HG03280 (cell line): Measurements from ENCODE around the gene PLA2G6.

ENCODE experiments used
- ATAC-seq: cut with Tn5 transposase; IDR thresholded peaks from one replicate; pipeline ENCODE4 v1.9.1; 2021; ENCODE audit warnings: mild to moderate bottlenecking, moderate library complexity; ENCODE audit not compliant: unreplicated experiment

PLA2G6 gene

DNA sequence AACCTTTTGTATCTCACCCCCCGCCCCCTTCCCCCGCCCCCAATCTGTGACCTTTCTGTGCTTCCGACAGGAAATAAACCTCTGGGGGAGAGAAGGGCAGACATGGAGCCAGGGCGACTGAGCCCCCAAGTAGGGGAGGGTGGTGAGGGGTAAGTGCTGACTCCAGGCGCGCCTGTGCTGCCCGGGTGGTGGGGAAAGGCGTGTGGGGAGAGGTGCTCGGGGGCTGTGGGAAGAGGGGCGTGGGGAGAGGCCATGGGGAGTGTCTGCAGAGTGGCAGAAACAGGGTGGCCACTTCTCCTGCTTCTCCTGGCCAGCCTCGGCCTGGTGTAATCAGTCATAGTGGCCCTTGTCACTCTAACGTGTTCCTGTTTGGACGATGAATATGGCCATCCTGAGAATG, 105.7 kb downstream of the PLA2G6 start:
- ATAC-seq, result no peak

DNA sequence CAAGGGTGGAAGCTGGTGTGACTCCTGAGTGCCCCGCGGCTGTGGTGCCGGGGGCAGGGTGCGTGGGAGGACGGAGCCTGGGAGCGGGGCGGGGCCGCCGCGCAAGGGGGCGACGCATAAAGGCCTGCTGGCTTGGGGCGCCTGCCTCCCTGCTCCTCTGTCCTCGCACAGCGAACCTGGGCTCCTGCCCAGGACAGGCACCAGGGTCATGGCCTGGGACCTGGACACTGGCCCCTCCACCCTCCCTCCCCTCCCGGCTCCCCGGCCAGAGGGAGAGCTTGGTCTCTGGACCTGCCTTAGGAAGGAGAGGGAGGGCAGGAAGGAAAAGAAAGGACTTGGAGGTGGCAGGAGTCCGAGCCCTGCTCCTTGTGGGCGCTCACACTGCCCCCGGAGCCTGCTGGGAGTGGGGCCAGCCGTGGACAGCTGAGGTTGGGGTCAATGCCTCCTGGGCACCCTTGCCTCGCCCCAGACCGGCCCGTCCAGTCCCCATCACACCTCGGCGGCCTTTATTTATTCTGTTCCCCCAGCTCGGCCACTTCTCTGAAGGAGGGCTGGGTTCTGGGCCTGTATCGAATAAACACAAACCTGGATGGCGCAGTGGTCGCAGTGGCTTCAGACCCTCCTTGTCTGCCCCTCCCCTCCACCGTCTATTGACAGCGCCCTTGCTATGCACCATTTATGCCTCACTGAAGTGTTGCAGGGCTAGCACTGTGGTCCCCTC, 106.4 kb downstream of the PLA2G6 start:
- no peak for ATAC-seq

DNA sequence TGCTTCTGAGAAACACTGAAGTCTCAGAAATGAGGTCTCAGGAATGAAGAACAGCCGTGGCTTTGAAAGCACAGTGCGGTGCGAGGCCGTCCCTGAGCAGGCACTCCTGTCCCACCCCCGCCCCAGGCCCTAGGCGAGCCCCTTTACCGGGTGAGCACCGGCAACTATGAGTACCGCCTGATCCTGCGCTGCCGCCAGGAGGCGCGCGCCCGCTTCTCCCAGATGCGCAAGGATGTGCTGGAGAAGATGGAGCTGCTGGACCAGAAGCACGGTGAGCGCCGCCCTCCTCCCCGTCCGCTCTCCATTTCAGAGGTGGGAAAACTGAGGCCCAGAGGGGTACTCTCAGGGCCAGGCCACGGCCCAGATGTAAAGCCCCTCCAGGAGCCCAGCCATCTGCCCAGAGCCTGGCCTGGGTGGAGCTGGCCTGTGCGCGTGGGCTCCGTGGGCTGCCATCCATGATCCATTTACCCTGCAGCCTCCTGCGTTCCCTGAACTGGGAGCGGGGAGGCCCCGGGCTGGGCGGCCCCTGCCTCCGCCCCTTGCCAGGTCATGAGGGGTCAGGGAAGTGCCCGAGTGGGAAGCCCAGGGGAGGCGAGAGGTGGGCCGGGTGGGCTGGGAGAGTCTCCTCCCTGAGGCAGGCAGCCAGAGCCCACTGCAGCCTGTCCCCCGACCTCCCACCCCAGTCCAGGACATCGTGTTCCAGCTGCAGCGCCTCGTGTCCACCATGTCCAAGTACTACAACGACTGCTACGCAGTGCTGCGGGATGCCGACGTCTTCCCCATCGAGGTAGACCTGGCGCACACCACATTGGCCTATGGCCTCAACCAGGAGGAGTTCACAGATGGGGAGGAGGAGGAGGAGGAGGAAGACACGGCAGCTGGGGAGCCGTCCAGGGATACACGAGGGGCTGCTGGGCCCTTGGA, 107.2 kb downstream of the PLA2G6 start:
- no peak for ATAC-seq

DNA sequence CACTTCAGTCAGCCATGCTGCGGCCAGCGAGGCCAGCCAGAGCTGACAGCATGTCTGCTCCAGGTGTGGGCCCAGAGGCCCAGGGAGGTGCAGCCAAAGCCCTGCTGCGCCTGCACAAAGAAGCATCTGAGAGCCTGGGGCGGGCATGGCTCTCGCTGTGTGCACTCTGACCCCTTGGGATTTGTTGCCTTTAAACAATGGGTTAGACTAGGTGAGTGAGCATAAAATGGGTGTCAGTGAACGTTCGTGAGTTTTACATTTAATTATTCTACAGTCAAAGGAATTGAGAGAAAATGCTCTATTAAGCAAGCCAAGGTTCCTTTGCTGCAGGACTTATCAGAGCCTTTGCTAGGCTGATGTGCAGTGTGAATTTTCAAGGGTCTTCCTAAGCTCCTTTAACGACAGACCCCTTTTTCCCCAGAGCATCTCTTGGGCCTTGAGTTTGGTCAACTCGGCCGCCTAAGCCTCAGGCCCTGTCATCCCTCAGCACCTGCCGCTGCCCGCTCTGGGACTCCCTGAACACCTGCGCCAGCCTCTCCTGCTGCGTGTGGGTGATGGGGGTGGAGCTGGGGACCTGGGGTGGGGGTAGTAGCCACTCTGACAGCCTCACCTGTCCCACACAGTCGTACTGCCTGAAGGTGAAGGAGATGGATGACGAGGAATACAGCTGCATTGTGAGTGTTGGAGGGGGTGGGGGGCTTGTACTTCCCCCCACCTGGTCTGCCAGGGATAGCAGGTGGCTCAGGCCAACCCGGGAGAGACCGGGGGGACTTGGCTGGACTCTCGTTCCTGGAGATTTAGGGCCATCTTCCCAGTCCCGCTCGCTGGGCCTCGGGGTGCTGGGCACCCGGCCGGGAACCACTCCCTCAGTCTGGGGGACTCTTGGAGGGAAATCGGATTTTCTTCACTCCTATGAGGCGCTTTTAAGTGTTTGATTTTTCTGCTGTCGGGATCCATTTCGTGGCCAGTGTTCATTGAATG, 108.2 kb downstream of the PLA2G6 start:
- no peak for ATAC-seq

DNA sequence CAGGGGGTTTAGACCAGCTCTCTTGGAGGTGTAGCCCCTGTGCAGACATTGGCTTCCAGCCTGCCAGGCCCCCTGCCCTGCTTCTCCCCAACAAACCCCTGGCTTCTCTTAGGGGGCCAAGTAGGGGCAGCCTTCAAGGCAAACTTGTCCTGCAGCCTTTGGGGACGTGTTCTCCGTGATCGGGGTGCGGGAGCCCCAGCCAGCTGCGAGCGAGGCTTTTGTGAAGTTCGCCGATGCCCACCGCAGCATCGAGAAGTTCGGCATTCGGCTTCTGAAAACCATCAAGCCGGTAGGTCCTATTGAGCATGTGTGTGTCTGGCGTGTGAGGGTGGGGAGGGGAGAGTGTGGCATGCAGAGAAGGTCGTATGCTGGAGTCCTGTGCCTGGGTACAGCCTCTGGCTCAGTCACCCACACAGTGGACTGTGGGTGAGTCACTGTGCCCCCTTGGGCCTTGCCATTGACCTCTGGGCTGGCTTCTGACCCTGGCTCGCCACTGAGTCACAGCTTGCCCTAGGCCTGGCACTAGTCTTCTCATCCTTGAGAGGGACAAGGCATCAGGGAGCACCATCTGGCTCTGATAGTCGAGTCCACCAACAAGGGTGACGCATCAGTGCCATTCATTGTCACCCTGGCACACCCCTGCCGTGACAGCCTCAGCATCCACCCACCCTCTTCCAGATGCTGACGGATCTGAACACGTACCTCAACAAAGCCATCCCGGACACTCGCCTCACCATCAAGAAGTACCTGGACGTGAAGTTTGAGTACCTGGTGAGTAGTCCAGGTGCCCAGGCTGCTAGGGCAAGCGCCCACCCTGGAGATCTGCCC, 109.1 kb downstream of the PLA2G6 start:
- no peak for ATAC-seq

DNA sequence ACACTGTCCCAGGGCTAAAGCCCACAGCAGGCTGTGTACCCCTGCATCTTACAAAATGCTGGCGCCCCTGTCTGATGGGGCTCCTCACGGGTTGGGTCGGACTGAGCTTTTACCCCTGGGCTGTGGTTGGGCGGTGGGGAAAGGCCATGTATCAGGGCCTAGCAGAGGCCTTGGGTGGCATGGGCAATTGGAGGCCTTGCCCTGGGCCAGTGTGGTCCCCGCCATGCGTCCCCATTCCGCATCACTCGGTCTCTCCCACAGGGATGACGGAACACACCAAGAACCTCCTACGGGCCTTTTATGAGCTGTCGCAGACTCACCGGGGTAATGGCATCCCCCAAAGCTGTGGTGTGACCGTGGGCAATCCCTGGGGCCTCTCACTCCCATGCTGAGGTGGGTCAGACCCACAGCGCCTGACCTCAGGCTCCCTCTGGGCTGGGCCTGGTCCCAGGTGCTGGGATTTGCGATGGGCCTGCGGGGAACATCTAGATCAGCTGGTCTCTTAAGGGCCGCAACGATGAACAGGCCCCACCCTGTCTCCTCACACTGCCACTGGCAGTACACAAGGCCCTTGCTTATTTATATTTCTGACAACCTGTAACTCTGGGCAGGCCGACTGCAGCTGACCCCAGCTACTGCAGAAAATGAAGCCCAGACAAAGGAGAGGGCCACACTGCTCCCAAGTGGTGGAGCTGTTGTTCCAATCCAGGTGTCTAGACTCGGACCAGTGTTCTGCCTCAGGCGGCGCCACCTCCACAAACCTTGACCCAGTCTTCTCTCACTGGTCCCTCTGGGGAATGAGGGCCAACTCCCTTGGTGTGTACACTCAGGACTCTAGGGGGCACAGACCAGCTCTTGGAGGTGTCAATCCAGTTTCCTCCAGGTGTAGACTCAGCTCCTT, 110.0 kb downstream of the PLA2G6 start:
- ATAC-seq, result no peak

DNA sequence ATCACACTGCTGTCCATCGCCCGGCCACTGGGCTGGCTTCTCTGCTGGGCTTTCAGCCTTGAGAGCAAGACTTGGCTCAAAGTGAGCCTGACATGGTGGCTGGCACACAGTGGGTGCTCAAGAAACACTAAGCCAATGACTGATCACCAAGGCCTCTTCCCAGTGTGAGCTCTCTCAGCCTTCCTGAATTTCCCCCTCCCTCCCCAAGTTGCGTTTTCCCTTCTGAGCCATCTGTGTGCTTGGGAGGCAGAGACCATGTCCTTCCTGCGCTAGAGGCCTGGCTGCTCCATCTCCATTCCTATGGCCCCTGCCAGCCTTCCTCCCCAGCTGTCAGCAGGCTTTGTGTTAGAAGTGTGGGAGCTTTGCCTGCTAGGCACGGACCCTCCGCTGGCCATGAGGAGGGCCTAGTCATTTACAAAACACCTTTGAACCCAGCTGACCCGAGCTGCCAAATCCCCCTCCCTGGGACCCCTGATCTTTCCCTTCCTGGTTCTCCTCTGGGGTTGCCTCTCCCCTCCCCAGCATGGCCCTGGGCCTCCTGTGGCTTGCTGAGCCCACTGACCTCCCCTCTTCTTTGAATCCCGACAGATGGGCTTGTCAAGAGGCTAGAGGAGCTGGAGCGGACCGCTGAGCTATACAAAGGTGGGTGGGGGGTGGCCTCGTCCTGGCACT, 111.2 kb downstream of the PLA2G6 start:
- ATAC-seq, result no peak

DNA sequence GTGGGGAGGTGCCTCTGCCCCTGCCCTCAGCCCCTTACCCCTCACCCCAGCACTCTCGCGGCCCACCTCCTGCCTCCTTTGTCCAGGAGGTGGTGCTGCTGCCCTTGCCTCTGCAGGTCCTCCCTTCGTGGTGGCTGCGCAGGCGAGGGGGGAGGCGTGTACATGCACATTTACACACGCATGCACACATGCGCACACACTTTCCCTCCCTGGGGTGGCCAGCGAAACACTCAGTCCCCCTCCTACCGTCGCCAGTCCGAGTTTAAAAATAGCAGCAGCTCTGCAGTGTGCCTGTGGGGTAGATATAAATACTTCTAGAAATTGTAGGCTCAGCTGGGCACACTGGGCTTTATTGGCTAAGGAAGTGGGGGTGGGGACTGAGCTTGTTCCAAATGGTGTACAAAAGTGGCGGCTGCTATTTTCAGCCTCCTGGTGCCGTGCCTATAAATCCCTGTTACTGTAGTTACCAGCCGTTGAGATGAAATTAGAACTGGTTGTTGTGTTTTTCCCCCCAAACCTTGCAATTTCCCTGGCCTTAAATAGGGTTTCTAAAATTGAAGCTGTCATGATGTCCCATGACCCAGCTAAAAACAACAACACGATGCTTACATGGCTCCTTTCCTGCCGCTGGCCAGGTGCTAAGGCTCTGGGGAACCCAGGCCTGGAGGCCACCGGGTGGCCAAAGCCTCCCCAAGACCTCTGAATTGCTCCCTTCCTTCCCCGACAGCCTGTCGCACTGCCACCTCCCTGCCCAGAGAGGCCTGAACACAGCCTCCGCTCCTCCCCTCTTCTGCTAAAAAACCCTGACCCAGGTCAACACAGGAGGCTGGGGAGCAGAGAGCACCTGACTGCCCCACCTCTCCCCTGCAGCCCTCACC, 112.0 kb downstream of the PLA2G6 start:
- no peak for ATAC-seq

DNA sequence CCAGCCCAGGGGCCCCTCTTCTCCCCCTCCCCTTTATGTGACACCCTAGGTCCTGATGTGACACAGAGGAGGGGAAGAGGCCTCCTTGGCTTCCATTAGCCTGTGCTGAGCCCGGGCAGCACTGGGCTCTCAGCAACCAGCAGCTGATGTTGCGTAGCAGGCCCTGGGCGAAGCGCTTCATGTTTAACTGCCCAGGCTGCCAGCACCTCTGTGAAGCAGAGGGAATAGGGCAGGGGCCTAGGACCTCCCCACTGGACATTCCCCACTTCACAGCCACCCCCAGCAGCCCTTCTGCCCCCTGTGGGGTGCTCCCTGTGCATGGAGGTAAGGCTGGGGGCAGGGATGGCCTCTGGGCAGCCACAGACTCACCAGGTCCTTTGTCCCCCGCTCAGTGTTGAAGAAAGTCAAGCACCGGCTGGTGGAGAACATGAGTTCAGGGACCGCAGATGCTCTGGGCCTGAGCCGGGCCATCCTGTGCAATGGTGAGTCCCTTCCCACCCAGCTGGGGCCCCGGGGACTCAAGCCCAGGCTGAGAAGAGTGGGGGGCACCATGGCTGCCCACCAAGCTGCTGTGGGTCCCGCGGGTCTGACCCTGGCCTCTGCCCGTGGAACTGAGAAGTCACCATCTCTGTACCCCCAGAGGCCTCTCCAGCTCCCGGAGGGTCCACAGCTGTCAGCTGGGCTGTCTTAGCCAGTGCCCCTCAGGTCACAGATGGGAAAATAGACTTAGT, 112.8 kb downstream of the PLA2G6 start:
- no peak for ATAC-seq

DNA sequence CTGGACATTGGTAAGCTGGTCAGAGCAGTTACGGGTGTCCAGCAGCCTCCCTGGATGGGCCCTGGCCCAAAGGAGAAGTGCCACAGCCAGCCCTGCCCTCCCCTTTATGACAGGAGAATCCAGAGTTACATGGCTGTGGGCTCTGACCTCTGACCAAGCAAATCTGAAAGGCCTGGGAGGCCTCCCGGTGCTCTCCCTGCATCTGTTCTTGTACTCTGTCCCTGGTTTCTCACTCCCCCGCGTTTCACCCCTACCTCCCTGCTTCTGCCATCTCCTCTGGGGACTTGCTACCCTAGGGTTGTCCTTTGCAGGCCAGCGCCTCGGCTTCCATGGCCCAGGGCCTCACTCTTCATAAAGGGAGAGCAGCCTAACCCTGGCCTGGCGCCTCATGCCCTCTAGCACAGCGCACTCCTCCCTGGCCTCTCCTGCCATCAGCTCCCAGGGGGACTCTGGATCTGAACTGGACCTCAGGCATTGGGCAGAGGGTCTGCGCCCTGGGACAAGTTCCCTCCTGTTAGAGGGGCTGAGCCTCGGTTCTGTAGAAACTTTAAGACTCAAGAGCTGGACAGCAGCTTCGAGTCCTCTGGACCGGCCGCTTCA, 113.8 kb downstream of the PLA2G6 start:
- ATAC-seq, result no peak

DNA sequence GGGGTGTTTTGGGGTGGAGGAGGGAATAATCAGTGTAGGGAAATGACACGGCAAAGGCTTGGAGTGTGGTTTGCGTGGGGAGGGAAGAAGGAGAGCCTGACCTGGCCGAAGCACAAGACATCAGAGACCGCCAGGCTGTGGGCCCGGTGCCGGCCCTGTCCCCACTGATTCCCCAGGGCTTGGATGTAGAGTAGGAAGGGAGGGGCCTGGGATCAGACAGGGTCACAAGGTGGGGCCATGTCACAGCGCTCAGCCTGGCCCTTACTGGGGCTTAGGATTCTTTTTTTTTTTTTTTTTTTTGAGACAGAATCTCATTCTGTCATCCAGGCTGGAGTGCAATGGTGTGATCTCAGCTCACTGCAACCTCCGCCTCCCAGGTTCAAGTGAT, 114.6 kb downstream of the PLA2G6 start:
- ATAC-seq, result no peak

DNA sequence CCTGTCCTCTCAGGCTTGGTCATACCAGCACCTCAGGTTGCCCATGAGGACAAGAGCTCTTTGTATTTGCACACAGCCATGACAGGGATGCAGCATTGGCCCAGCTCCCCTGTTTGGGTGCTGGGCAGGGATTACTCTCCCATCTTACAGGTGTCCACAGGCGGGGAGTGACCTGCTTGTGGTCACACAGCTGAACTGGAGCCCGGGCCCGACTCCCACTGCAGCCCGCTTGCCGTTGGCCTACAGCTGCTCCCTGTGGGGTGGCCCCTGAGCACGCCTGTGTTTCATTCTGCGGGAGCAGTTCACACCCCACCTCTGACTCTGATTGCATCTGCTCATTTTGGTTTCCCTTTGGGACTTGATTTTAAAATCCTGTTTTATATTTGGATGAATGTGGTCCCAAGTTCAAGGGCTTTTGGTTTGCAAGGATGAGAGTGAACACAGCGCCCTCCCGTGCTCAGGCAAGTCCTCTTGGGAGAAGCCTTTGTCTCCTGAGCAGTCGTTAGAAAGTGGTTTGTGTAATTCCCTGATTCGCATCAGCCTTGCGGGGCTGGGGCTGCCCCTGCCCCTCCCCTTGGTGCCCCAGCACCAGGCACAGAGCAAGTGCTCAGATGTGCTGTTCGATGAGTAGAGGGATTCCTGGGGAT, 115.1 kb downstream of the PLA2G6 start:
- ATAC-seq, result no peak

DNA sequence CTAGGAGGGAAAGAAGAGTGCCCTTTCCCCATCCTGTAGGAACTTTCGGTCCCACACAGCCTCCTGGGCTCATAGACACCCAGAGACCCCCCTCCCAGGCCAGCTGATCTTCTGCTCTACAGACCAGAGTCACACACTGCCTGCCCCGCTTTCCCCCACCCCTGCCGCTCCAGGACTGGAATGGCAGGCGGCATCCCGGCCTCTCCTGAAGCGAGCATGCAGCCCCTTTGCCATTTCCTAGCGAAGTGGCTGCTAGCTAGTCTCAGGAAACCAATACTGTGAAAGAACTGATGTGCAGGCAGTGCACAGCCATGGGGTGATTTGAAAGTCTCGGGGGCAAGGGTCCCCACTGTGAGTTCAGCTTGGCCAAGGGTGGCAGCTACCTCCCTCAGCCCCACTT, 116.1 kb downstream of the PLA2G6 start:
- no peak for ATAC-seq

DNA sequence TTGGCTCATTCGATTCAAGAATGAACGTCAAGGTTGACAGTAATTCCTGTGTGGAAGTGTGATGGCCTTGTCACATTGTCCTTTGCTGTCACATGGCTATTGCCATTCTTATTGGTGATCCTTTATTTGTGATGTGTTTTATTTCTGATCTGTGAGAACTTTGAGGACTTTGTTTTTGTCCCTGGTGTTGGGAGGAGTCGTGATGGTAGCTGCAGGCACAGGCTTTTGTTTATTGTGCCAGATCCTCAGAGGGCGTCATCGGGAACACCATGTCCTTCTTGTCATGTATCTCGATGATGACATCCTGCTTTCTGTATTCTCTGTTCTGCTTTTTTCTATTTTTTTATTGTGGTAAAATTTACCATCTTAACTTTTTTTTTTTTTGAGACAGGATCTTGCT, 118.8 kb downstream of the PLA2G6 start:
- no peak for ATAC-seq
